Measurements from ENCODE around the gene POU2F1. TPM values are rescaled to one million over a fixed set of nuclear protein-coding genes. Genes with fewer than 3 reads are reported as not detected.

POU2F1 gene
- total RNA-seq, 2 experiments from 2014 or later, result 18.7 to 52.3 TPM

DNA sequence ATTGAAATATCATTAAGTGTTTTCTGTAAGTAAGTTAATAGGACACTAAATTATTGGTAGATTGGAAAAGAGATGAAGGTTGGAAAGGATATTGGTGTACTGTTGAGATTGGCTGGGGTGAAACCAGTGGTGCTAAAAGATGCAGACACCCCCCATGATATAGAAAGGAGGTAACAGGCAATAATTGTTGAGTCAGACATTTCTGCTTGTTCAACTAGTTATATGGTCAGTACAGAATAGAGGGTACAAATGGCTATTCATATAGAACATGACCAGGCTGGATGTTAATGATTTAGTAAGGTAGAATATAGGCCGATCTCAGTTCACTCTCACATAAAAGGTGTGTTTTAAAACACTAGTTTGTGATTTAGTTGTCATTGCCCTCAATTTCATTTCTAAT lies 104.5 kb downstream of the POU2F1 start:
- H3K4me2 ChIP-seq (ENCODE audit: low read length), result no peak overlapping the region
- ChIA-PET CTCF (ENCODE audit: unreplicated experiment) (no interaction called here), POLR2A (no interaction called here)
- no peak overlapping the region for H2AFZ ChIP-seq (ENCODE audit: low read length)
- no peaks in the 10 kb centered on the region for H4K20me1 ChIP-seq (ENCODE audit: insufficient read depth, low read length)
- H3K36me3 ChIP-seq (ENCODE audit: insufficient read depth, low read length), result peaks cover 34% of the 10 kb centered on the region; the same call in 1 of the 2 replicates
- no peaks in the 10 kb centered on the region for H3K9me2 ChIP-seq (ENCODE audit: insufficient read depth, low read length)
- H3K9me3 ChIP-seq (ENCODE audit: low read length), result peaks cover 53% of the 10 kb centered on the region
- BruUV-seq (replicated peaks), result no TSS peak
- no peak for DNase-seq (ENCODE audit: low spot score)
- H3K4me1 ChIP-seq (ENCODE audit: insufficient read depth, low read length, poor library complexity, severe bottlenecking), result peaks cover 28% of the 10 kb centered on the region
- no peak overlapping the region for H3K27ac ChIP-seq (ENCODE audit: low read depth, low read length, poor library complexity, severe bottlenecking)
- peaks cover 11% of the 10 kb centered on the region for H3K79me2 ChIP-seq (ENCODE audit: insufficient read depth, low read depth, low read length)
- intact Hi-C loops (cut with micrococcal nuclease; ENCODE audit: unreplicated experiment), result loop anchor here (5.0 kb wide), 1 partner anchor 392 kb away; no protein-coding TSS in a partner anchor
- no peak for TF ChIP-seq EZH2phosphoT487 (IDR thresholded peaks at IDR 0.05; ENCODE audit: borderline replicate concordance, low read depth, low read length)
- TF ChIP-seq, protein P1, sequence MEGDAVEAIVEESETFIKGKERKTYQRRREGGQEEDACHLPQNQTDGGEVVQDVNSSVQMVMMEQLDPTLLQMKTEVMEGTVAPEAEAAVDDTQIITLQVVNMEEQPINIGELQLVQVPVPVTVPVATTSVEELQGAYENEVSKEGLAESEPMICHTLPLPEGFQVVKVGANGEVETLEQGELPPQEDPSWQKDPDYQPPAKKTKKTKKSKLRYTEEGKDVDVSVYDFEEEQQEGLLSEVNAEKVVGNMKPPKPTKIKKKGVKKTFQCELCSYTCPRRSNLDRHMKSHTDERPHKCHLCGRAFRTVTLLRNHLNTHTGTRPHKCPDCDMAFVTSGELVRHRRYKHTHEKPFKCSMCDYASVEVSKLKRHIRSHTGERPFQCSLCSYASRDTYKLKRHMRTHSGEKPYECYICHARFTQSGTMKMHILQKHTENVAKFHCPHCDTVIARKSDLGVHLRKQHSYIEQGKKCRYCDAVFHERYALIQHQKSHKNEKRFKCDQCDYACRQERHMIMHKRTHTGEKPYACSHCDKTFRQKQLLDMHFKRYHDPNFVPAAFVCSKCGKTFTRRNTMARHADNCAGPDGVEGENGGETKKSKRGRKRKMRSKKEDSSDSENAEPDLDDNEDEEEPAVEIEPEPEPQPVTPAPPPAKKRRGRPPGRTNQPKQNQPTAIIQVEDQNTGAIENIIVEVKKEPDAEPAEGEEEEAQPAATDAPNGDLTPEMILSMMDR (conservative IDR thresholded peaks at IDR 0.05; ENCODE audit: low read length), result no peak
- no peak overlapping the region for H3K4me3 ChIP-seq (ENCODE audit: low read depth, low read length, poor library complexity, severe bottlenecking)

DNA sequence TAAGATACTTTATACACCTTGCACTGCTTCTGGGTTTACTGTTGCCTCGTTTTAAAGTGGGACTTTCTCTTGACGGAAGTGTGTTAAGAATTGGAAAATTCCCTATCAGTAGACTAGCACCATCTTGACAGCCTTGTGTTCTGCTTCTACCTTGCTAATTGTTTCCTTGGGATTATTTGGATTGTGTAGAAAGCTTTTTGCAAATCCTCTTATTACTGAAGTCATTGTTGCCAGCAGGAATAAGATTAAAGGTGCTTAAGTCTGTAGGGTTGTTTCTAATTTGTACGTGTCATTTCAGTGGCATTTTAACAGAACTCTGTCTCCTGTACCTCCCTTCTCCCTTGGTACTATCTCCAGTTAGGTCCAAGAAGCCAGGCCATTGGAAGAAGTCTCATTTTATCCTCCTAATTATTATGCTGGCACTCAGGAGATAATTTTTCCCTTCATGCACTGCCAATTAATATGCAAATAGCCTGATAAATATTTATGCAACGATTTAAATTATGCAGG lies 107.7 kb downstream of the POU2F1 start:
- Histone ChIP-seq H3K4me3 (ENCODE audit: low read depth, low read length, poor library complexity, severe bottlenecking) (peak overlapping the region; percentile 79), H3K9me2 (ENCODE audit: insufficient read depth, low read length) (no peaks in the 10 kb centered on the region)

More for the DNA sequence above, 107.7 kb downstream of the POU2F1 start:
- H3K4me1 ChIP-seq (ENCODE audit: insufficient read depth, low read length, poor library complexity, severe bottlenecking), result peaks cover 36% of the 10 kb centered on the region
- H3K4me2 ChIP-seq (ENCODE audit: low read length), result peak overlapping the region; percentile 99
- intact Hi-C loops (cut with micrococcal nuclease; ENCODE audit: unreplicated experiment), result loop anchor here (2.0 to 5.0 kb wide), 2 partner anchors 60 to 389 kb away; no protein-coding TSS in a partner anchor
- peaks cover 29% of the 10 kb centered on the region for H3K36me3 ChIP-seq (ENCODE audit: insufficient read depth, low read length)
- peaks cover 26% of the 10 kb centered on the region; the same call in 1 of the 2 replicates for H3K9me3 ChIP-seq (ENCODE audit: low read length)
- H3K27ac ChIP-seq (ENCODE audit: low read depth, low read length, poor library complexity, severe bottlenecking), result peak overlapping the region; percentile 99
- TSS peak; percentile 68 for BruUV-seq (replicated peaks)
- peaks cover 43% of the 10 kb centered on the region for H3K79me2 ChIP-seq (ENCODE audit: insufficient read depth, low read depth, low read length)
- DNase-seq (ENCODE audit: low spot score), result peak; percentile 51
- POLR2A ChIA-PET, result interaction anchor here (1.1 to 2.1 kb wide), 7 partner anchors 10 to 60 kb away, joined by 3 to 10 read pairs (median 4); no protein-coding TSS in a partner anchor
- H4K20me1 ChIP-seq (ENCODE audit: insufficient read depth, low read length), result no peaks in the 10 kb centered on the region
- H2AFZ ChIP-seq (ENCODE audit: low read length), result peak overlapping the region; percentile 79
- TF ChIP-seq EZH2phosphoT487 (IDR thresholded peaks at IDR 0.05; ENCODE audit: borderline replicate concordance, low read depth, low read length), result no peak
- TF ChIP-seq, protein P1 (conservative IDR thresholded peaks at IDR 0.05; ENCODE audit: low read length), result no peak
- CTCF ChIA-PET (ENCODE audit: unreplicated experiment), result no interaction called here
